Ureter (tissue), 1 donor: ENCODE data around the gene NINJ1. TPM values are rescaled to one million over a fixed set of nuclear protein-coding genes. Genes with fewer than 3 reads are reported as not detected.
"Not testable (repeated sequence)": the region's sequence is repeated elsewhere in the genome, so short reads cannot be mapped to it uniquely, and the experiment has no call there.

Experiments used
- DNase-seq: peaks from one replicate; pipeline ENCODE4 v3.0.0-alpha.2; 2020; ENCODE audit warnings: low spot score
- total RNA-seq: library from RNA; stranded (reverse); gene quantifications from one replicate; pipeline ENCODE4 v1.2.4, GENCODE V29; 2023
- donor health status: DM: yes; HTN: yes; CAD: no.

The NINJ1 gene
- total RNA-seq, 1 donor from 2014 or later: 32.1 TPM

DNA sequence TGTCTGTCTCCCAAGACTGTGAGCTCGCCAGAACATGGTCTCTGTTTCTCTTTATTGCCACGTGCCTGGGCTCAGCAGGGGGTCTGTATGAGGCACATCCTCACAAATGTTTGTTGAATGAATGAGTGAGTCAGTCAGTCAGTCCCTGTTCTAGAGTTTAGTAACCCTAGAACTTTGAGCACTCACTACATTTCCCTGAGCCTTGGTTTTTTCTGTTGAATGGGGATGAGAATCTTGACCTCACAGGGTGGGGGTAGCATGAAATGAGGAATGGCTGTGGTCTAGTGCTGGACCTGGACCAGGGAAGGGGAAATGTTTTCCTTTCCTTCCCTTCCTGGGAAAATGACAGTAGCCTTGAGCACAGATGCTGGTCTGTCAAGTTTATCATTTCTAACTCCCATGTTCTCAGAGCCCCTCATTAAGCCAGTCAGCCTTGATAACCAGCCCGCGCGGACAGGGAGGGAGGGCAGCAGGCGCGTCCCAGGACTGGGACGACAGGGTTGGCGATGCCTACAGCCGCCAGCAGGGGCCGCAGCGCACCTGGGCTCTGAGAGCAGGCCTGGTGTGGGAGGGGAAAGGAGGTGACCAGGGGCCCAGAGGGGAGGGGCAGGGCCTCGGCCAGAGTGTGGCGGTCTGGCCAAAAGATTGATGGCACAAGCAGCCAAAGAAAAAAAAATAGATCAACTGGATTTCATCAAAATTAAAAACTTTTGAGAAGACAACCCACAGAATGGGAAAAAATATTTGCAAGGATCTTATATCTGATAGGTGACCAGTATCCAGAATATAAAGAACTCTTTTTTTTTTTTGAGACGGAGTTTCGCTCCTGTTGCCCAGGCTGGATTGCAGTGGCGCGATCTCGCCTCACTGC is 25.8 kb upstream of the NINJ1 start:
- DNase-seq: peak; percentile 82

- DNase-seq: no peak
These were observed 22.5 kb upstream of the NINJ1 start for GRCh38 chr9:93156475-93157008.

GRCh38 chr9:93155716-93156474 is 21.8 kb upstream of the NINJ1 start:
- no peak for DNase-seq

DNA sequence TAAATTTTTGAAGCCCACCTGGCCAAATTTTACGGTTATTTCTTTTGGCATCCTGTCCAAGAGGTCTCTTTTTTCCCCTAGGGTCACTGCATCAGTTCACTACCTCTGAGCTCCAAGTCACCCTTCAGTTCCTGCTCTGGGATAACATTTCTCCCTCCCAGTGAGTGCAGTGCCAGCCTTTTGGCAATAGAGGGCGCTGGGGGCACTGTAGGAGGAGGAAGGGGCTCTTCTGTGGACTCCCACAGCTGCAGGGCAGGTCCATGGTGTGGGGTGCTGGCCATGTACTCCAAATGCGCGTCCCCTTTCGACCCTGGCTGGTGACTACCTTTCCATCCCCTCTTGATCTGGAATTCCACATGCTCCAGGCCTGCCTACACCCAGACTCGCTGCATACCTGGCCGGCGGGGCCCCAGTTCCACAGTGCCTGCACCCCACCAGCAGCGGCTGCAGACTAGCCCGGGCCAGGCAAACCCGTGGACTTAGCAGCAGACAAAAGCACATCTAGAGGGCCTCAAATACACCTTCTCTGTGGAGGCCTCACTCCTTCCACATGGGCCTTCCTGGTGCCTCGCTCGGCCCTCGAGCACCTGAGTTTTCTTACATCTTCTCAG is 20.3 kb upstream of the NINJ1 start:
- DNase-seq: no peak

DNA sequence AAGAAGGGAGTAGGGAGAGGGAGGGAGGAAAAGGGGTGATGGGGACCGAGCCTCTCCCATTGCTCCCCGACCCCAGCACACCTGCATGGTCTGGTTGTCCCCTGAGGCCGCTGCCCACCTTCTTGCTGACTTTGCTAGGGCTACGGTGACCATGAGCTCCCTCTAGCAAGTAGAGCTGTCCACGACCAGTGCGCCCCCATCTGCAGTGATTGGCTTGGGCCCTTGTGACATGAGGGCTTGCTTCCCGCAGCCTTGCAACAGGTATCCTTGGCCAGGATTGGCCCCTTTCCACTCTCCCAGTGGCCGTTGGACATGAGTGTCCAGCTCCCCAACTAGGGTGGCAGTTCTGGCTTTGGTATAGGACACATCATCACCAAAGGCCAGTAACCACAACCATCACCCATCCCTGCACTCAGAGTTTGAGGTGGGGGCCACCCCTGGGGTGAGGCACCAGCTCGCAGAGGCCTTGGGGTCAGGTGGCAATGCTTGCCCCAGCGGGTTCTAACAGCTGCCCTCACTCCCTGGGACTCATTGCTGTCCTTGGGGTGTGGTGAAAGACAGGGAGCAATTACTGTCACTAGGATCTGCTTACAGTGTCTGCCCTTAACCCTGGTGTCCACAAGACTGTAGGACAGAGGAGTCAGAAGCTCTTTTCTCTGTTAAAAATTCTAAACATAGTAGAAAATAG is 17.2 kb upstream of the NINJ1 start:
- no peak for DNase-seq

GRCh38 chr9:93149361-93149760 is 15.3 kb upstream of the NINJ1 start:
- no peak for DNase-seq

DNA sequence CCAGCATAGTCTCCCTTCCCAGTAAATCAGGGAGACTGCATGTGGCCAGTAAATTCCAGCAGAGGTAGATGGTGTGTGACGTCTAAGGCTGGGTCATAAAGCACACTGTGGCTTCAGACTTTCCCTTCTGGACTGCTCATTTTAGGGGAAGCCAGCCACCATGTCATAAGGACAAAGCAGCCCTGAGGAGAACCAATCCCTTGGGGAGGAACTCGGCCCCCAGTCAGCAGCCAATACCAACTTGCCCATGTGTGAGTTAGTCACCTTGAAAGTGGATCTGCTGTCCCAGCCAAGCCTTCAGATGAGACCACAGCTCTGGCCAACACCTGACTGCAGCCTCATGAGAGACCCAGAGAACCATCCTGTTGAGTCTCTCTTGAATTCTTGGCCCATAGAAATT is 14.7 kb upstream of the NINJ1 start:
- no peak for DNase-seq

DNA sequence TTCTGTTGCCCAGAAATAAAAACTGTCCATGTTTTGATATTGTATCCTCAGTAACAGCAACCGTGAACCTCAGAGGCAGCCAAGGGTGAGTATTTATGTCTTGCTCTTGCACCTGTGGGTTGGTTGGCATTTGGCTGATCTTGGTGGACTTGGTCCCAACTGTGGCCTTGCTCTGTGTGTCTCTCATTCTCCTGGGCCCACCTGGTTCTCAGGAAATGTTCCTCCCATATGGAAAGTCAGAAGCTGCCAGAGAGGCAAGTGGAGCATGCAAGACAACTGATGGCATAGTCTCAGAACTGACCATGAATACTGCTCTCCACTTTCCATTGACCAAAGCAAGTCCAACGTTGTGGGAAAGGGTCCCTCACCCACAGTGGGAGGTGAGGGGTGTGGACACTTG is 13.6 kb upstream of the NINJ1 start:
- no peak for DNase-seq

- DNase-seq: not testable (repeated sequence)
These were observed 12.6 kb upstream of the NINJ1 start for GRCh38 chr9:93146696-93147095.

DNA sequence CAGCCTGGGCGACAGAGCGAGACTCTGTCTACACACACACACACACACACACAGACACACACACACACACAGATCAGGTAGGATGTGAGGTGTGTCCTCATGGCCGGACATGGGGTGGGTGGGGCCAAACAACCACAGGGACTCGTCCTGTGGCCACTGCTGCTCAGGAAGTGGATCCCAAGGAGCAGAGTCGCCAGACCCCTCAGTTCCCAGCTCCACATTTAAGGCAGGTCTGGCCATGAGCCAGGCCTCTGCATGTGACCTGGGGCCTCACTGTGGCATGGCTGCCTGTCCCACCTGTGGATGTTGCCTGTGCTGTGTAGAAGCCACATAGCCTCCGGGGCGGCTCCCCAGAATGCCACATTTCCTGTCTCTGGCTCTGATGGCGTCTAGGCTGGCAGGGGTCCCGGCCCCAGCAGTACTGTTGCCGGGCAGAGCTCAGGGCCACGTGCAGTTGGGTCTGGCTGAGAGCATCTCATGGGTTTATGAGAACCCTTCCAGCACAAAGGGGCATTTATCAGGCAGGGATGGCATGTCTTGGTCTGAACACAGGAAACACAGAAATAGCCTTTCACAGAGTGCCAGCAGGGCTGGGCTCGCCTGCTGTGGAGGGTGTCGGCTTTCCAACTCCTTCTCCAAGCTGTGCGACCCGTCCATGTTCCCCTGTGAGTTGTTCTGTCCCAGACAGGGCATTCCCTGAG is 9.9 kb upstream of the NINJ1 start:
- peak; percentile 60 for DNase-seq

- no peak for DNase-seq
These were observed 7.9 kb upstream of the NINJ1 start for GRCh38 chr9:93141771-93142483.

DNA sequence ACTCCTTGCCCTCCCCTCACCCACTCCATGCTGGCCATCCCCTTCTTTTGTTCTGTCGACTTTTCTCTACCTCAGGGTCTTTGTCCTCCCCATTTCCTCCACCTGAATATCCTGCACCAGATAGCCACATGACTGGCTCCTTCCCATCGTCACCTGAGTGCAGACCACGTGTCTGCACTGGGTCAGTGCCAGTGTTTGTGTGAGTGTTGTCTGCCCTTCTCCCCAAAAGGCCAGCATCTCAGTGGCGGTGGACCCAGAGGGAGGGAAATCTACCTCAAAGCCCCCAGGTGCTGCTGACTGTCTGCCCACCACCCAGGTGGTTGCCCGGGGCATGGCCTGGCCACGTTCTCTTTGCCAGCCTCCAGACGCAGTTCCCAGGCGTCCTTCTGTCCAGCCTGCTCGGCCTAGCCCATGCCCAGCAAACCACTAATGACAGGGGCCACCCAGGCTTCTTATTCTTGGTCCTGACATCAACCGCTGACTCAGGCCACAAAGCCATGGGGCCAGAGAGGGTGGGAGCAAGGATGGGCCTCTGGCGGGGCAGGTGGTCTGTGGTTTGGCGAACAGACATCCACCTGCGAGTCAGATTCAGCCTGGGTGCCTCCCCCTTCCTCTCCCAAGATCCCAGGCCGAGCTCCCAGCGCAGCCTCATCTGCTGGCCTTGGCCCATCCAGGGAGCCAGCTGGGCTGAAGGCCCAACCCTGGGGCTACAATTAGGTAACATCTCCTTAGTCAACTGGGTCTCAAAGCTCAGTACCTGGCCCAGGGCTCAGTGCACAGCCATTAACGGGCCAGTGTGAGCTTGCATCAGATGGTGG is 5.5 kb upstream of the NINJ1 start:
- no peak for DNase-seq

- DNase-seq: no peak
These were observed 4.2 kb upstream of the NINJ1 start for GRCh38 chr9:93138171-93138764.

DNA sequence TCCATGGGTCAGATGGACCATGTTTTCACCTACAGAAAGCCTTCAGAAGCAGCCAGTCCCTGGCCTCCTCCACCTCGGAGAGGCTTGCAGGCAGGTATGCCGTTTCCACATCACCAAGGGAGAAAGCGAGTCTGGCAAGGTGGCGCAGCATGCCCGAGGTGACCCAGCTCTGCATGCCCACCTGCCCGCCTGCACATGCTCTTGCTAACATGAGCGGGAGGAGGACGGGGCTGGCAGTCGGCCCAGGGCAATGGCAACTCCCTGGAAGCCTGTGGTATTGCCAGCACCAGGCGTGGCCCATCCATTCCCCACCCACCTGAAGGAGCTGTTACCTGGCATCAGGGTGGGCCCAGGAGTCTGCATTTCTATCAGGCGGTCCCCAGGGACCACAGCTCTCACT is 3.3 kb upstream of the NINJ1 start:
- DNase-seq: peak; percentile 57

GRCh38 chr9:93136011-93136440 is 2.0 kb upstream of the NINJ1 start:
- DNase-seq: no peak

GRCh38 chr9:93134740-93135444 is 841 bp upstream of the NINJ1 start:
- DNase-seq: no peak

DNA sequence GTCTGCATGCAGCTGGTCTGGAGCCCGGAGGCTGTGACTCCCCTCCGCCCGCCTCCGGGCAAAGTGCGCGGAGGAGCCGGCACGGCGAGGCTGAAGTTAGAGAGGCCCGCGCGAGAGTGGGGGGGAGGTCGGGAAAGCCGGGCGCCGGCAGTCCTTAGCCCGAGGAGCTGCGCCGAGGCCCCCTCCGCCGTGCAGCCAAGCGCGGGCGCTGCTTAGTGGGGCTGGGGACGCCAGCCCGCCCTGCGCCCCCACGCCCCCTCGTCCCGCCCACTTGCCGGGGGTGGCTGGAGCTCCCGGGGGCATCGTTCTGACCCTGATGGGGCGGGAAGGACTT is 403 bp downstream of the NINJ1 start:
- peak; percentile 75 for DNase-seq

DNA sequence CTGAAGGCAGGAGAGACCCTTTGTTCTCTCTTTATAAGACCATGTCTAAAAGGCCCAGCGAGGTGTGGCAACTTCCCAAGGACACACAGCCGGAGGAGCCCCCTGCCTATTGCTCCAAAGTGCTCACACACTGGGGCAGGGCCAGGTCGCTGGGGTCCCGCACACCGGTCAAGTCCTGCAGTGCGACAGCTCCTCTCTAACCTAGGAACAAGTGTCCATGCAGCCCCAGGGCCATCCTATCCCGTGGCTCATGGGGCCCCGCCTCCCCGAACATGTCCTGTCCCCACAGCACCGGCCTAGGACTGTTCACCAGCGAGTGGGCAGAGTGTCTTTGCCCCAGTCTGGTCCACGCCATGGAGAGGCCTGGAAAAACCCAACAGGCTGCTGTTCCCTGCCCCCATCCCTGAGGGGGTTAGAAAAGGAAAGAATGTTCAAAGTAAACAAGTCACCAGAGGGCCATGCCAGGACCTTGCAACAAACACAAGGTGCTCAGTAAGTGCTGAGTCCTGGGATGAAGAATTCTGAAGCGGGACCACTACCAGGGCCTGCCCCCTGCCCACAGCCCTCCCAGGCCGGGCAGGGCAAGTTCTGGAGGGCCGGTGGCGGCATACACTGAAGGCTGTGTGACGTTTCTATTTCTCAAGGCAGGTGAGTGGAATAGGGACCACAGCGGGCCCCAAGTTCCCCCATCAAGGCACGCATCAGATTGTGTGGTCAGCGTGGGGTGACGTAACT is 938 bp downstream of the NINJ1 start:
- peak; percentile 59 for DNase-seq
